Sigmoid colon (tissue), 4 donors: ENCODE results near the gene KDM1B.

Experiments used
- CTCF ChIP-seq, 4 experiments: fragments of 450-650 bp in 3 of 4; fragments of 200-600 bp in 1 of 4; IDR thresholded peaks; one replicate each; pipeline ENCODE4 v1.5.1; 2016 to 2019; ENCODE audit warnings: antibody characterized with exemption in 4 of 4, mild to moderate bottlenecking in 3 of 4, moderate library complexity in 2 of 4
- EP300 ChIP-seq, 4 donors: sonication (generic); formaldehyde crosslinking; IDR thresholded peaks; one replicate each; pipeline ENCODE4 v1.6.1; 2017; ENCODE audit warnings: antibody characterized with exemption in 4 of 4
- POLR2AphosphoS5 ChIP-seq, 4 donors: sonication (generic); formaldehyde crosslinking; IDR thresholded peaks; one replicate each; pipeline ENCODE4 v1.6.1; 2017; ENCODE audit warnings: antibody characterized with exemption in 4 of 4

DNA sequence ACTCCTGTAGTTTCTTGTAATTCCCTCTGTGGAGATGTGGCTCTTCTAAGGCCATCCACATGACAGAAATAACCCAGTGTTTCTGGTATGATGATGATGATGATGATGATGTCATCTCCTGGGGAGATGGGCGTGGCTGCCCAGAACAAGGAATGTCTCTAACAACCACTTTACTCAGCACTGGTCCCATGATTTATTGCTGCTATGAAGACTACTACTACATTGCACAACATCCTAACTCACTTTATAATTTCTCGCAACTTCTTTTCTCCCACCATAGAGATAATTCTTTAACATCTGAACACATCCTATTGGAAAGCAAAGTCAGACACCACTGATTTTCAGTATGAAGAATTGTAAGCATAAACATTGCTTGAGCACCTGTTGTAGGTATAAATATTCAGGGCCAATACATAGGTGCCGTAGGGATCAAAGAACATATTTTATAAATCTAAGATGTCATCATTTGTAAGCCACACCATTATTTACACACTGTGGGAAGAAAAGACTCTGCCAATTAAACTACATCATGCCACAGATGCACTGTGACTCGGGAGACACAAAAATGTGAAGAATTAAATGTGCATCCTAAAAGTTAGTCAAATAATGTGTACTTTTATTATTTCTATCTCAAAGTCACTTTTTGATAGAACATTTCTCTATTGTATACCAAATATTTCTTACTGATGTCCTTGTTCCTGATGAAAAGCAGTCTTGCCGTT is 6.8 kb upstream of the KDM1B start:
- TF ChIP-seq EP300 (IDR thresholded peaks at IDR 0.05), result no peak
- no peak for TF ChIP-seq CTCF (IDR thresholded peaks at IDR 0.05)
- TF ChIP-seq POLR2AphosphoS5 (IDR thresholded peaks at IDR 0.05), result no peak
